Epithelial cell of proximal tubule (primary cell): ENCODE measurements around the gene MREG. TPM values are rescaled to one million over a fixed set of nuclear protein-coding genes. Genes with fewer than 3 reads are reported as not detected.

ENCODE experiments used
- DNase-seq: peaks from one replicate; pipeline ENCODE4 v3.0.0-alpha.2; 2011; ENCODE audit warnings: low read depth
- H3K4me3 ChIP-seq: 2 replicates; pipeline ENCODE4 v1.5.1; 2011; ENCODE audit warnings: low read depth, mild to moderate bottlenecking, low read length
- CTCF ChIP-seq: conservative IDR thresholded peaks from 2 replicates; pipeline ENCODE4 v1.5.1; 2012; ENCODE audit warnings: low read depth, mild to moderate bottlenecking, low read length
- total RNA-seq: library from RNA; depleted of rRNA; stranded (reverse); fragments of >200 nt; gene quantifications from 2 replicates; pipeline ENCODE4 v1.2.3, GENCODE V29; 2015

The MREG gene
- total RNA-seq, 1 donor from 2014 or later, result 12.7 TPM

- TF ChIP-seq CTCF, result no peak
These were observed 9.3 kb downstream of the MREG start for GRCh38 chr2:216003876-216004696.

GRCh38 chr2:216002693-216003092 is 10.7 kb downstream of the MREG start:
- no peak overlapping the region for H3K4me3 ChIP-seq
- TF ChIP-seq CTCF, result no peak
- no peak for DNase-seq

More at GRCh38 chr2:216003876-216004696, 9.3 kb downstream of the MREG start:
- H3K4me3 ChIP-seq, result no peak overlapping the region
- no peak for DNase-seq

GRCh38 chr2:216002101-216002678 is 11.2 kb downstream of the MREG start:
- no peak overlapping the region for H3K4me3 ChIP-seq
- no peak for DNase-seq
- TF ChIP-seq CTCF, result no peak

- no peak for DNase-seq
- TF ChIP-seq CTCF, result no peak
- no peak overlapping the region for H3K4me3 ChIP-seq
These were observed 11.9 kb downstream of the MREG start for GRCh38 chr2:216001216-216002100.

GRCh38 chr2:215998636-215999035 is 14.7 kb downstream of the MREG start:
- H3K4me3 ChIP-seq, result no peak overlapping the region
- no peak for DNase-seq
- TF ChIP-seq CTCF, result no peak

GRCh38 chr2:215997219-215997618 is 16.1 kb downstream of the MREG start:
- no peak overlapping the region for H3K4me3 ChIP-seq
- TF ChIP-seq CTCF, result no peak
- DNase-seq, result no peak
